Measurements from ENCODE around the gene MAMDC2. TPM values are rescaled to one million over a fixed set of nuclear protein-coding genes. Genes with fewer than 3 reads are reported as not detected.
A peak's percentile ranks its signal among the peaks of the same experiment; 100 is the strongest.

Gene MAMDC2, protein sequence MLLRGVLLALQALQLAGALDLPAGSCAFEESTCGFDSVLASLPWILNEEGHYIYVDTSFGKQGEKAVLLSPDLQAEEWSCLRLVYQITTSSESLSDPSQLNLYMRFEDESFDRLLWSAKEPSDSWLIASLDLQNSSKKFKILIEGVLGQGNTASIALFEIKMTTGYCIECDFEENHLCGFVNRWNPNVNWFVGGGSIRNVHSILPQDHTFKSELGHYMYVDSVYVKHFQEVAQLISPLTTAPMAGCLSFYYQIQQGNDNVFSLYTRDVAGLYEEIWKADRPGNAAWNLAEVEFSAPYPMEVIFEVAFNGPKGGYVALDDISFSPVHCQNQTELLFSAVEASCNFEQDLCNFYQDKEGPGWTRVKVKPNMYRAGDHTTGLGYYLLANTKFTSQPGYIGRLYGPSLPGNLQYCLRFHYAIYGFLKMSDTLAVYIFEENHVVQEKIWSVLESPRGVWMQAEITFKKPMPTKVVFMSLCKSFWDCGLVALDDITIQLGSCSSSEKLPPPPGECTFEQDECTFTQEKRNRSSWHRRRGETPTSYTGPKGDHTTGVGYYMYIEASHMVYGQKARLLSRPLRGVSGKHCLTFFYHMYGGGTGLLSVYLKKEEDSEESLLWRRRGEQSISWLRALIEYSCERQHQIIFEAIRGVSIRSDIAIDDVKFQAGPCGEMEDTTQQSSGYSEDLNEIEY
- polyA plus RNA-seq (2013, experiment 1 of 4), result 16.4 TPM
- polyA plus RNA-seq (2013, experiment 2 of 4), result 21.9 TPM
- 16.1 TPM for polyA plus RNA-seq (2013, experiment 3 of 4)
- 19.5 TPM for polyA plus RNA-seq (2013, experiment 4 of 4)

DNA sequence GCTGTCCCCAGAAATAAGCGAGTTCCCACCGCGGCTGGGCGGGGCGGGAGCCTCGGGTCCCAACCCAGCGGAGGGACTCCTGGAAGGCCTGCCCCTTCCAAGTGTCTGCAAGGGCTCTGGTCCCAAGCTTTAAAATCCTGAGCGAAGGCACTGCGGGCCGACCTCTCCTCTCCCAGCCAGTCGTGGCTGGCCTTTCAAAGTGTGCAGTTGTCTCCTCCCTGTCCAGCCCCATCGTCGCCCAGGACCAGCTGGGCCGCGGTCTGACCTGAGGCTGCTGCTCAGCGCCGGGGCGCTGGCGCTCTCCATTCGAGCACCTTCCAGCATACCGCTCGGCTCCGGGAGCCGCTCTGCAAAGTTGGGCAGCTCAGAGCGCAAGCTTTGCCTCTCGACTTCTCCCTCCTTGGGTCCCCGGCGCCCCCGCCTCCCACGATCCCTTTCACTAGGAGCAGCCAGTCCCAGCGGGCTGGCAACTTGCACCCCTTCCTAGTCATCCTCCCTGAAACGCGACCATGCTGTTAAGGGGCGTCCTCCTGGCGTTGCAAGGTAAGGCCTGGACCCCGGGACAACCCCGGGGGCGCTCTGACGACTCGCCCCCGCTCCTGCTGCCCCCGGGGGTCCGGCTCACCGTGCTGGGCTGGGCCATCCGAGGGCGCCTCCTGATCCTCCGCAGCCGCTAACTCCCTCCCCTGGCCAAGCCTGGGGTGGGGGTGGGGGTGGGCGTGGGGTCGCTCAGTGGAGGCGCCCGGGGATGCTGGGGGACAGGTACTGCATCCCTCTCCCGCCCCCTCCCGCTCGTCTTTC is at the start of gene MAMDC2:
MAMDC2 (plus strand) TSS at position 160 of the 801 bp plus-strand sequence; CDS start at position 510, 350 bp downstream.
- Histone ChIP-seq H3K9me3 (ENCODE audit: control insufficient read depth, low read length) (no peaks in the 10 kb centered on the region), H3K4me3 (ENCODE audit: insufficient read depth, low read depth, low read length) (peak within 1 kb of the TSS; percentile 44), H3K27me3 (ENCODE audit: control insufficient read depth, insufficient read depth, low read length, poor library complexity, severe bottlenecking) (peaks cover 30% of the 10 kb centered on the region), H3K4me1 (ENCODE audit: control insufficient read depth, insufficient read depth, low read length) (peaks cover 13% of the 10 kb centered on the region), H3K36me3 (ENCODE audit: control insufficient read depth, insufficient read depth, low read length) (no peaks in the 10 kb centered on the region), H3K27ac (ENCODE audit: insufficient read depth, low read depth, low read length, poor library complexity, severe bottlenecking) (peak within 1 kb of the TSS; percentile 74)
- WGBS, 2 experiments, result 1% methylated on average over 55 of the region's 55 CpGs

GRCh38 chr9:69995846-69996245 is 47.8 kb upstream of the MAMDC2 start:
- Histone ChIP-seq H3K4me3 (ENCODE audit: insufficient read depth, low read depth, low read length) (no peak overlapping the region), H3K36me3 (ENCODE audit: control insufficient read depth, insufficient read depth, low read length) (no peaks in the 10 kb centered on the region), H3K27me3 (ENCODE audit: control insufficient read depth, insufficient read depth, low read length, poor library complexity, severe bottlenecking) (no peaks in the 10 kb centered on the region), H3K4me1 (ENCODE audit: control insufficient read depth, insufficient read depth, low read length) (no peaks in the 10 kb centered on the region), H3K27ac (ENCODE audit: insufficient read depth, low read depth, low read length, poor library complexity, severe bottlenecking) (no peak overlapping the region), H3K9me3 (ENCODE audit: control insufficient read depth, low read length) (no peaks in the 10 kb centered on the region)
- 95 to 97% methylated on average over 1 of the region's 1 CpG for WGBS, 2 experiments

- Histone ChIP-seq H3K4me1 (ENCODE audit: control insufficient read depth, insufficient read depth, low read length) (no peaks in the 10 kb centered on the region), H3K9me3 (ENCODE audit: control insufficient read depth, low read length) (no peaks in the 10 kb centered on the region), H3K36me3 (ENCODE audit: control insufficient read depth, insufficient read depth, low read length) (no peaks in the 10 kb centered on the region), H3K4me3 (ENCODE audit: insufficient read depth, low read depth, low read length) (no peak overlapping the region), H3K27me3 (ENCODE audit: control insufficient read depth, insufficient read depth, low read length, poor library complexity, severe bottlenecking) (no peaks in the 10 kb centered on the region), H3K27ac (ENCODE audit: insufficient read depth, low read depth, low read length, poor library complexity, severe bottlenecking) (no peak overlapping the region)
- WGBS, 2 experiments, result 95 to 97% methylated on average over 2 of the region's 2 CpGs
Observed at GRCh38 chr9:69996967-69997366, 46.7 kb upstream of the MAMDC2 start.

DNA sequence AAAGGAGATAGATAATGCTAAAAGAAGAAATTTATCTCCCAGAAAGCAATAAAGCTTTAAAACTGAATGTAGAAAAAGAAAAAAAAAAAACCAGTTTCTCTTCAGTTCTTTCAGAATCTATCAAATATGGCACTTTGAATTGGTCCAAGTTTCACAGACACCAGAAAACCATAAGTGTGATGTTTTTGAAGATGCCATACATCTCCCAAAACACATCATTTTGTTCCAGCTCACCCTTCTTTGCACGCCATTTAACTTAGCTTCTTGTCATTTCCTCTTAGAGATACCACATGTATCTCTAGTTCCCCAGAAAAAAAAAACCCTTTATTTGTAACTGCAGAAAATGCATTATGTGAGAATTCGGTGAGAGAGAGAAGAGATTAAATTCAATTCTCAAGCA is 46.1 kb upstream of the MAMDC2 start:
- Histone ChIP-seq H3K27ac (ENCODE audit: insufficient read depth, low read depth, low read length, poor library complexity, severe bottlenecking) (no peak overlapping the region), H3K36me3 (ENCODE audit: control insufficient read depth, insufficient read depth, low read length) (no peaks in the 10 kb centered on the region)

DNA sequence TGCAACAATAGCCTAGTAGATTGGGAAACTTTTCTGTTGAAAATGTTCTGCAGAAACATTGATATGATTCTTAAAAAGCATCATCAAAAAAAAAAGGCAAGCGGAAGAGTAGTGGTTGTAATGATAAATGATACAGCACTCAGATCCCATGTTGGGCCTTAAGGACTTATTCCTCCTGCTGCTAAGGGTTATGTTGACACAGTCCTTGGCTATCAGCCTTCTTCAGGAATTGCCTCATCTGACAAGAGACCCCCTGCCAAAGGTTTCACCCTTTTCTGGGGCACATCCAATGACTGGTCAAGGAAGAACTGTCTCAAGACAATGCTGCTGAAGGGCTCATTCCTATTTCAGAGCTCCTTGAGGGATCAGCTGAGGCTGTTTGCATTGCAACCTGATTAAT is 44.3 kb upstream of the MAMDC2 start:
- no peaks in the 10 kb centered on the region for H3K4me1 ChIP-seq (ENCODE audit: control insufficient read depth, insufficient read depth, low read length)
- no peaks in the 10 kb centered on the region for H3K27me3 ChIP-seq (ENCODE audit: control insufficient read depth, insufficient read depth, low read length, poor library complexity, severe bottlenecking)
- no peak overlapping the region for H3K4me3 ChIP-seq (ENCODE audit: insufficient read depth, low read depth, low read length)
- whole genome bisulfite sequencing, 2 experiments, result 90 to 100% methylated on average over 1 of the region's 1 CpG
- H3K27ac ChIP-seq (ENCODE audit: insufficient read depth, low read depth, low read length, poor library complexity, severe bottlenecking), result no peak overlapping the region
- no peaks in the 10 kb centered on the region for H3K9me3 ChIP-seq (ENCODE audit: control insufficient read depth, low read length)
- no peaks in the 10 kb centered on the region for H3K36me3 ChIP-seq (ENCODE audit: control insufficient read depth, insufficient read depth, low read length)

More for the DNA sequence above, 46.1 kb upstream of the MAMDC2 start:
- H3K4me1 ChIP-seq (ENCODE audit: control insufficient read depth, insufficient read depth, low read length), result no peaks in the 10 kb centered on the region
- no peaks in the 10 kb centered on the region for H3K27me3 ChIP-seq (ENCODE audit: control insufficient read depth, insufficient read depth, low read length, poor library complexity, severe bottlenecking)
- no peak overlapping the region for H3K4me3 ChIP-seq (ENCODE audit: insufficient read depth, low read depth, low read length)
- H3K9me3 ChIP-seq (ENCODE audit: control insufficient read depth, low read length), result no peaks in the 10 kb centered on the region
- 88 to 94% methylated on average over 1 to 2 of the region's 2 CpGs for WGBS, 2 experiments

DNA sequence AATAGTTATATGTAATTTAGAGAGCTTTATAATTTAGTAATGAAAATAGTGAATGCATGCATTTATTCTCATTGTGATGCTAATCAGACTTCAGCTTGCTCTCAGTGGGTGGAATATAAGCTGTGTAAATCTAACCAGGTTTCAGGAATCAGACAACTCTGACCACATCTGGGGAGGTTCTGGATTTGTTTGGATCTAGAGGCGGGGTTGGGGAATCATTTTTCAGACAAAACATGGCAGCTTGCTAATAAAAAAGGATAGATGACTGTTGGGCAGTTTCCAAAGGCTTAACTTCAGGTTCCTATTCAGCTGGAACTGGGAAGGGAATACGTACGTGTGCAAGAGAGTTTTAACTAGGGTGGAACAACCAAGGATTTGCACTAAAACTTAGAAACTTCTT is 43.2 kb upstream of the MAMDC2 start:
- H3K9me3 ChIP-seq (ENCODE audit: control insufficient read depth, low read length), result no peaks in the 10 kb centered on the region
- WGBS, 2 experiments, result 90 to 94% methylated on average over 3 of the region's 3 CpGs
- H3K36me3 ChIP-seq (ENCODE audit: control insufficient read depth, insufficient read depth, low read length), result no peaks in the 10 kb centered on the region
- no peak overlapping the region for H3K4me3 ChIP-seq (ENCODE audit: insufficient read depth, low read depth, low read length)
- no peak overlapping the region for H3K27ac ChIP-seq (ENCODE audit: insufficient read depth, low read depth, low read length, poor library complexity, severe bottlenecking)
- no peaks in the 10 kb centered on the region for H3K4me1 ChIP-seq (ENCODE audit: control insufficient read depth, insufficient read depth, low read length)
- no peaks in the 10 kb centered on the region for H3K27me3 ChIP-seq (ENCODE audit: control insufficient read depth, insufficient read depth, low read length, poor library complexity, severe bottlenecking)

GRCh38 chr9:70003901-70004714 is 39.5 kb upstream of the MAMDC2 start:
- Histone ChIP-seq H3K9me3 (ENCODE audit: control insufficient read depth, low read length) (no peaks in the 10 kb centered on the region), H3K27ac (ENCODE audit: insufficient read depth, low read depth, low read length, poor library complexity, severe bottlenecking) (no peak overlapping the region), H3K4me1 (ENCODE audit: control insufficient read depth, insufficient read depth, low read length) (no peaks in the 10 kb centered on the region), H3K27me3 (ENCODE audit: control insufficient read depth, insufficient read depth, low read length, poor library complexity, severe bottlenecking) (no peaks in the 10 kb centered on the region), H3K36me3 (ENCODE audit: control insufficient read depth, insufficient read depth, low read length) (no peaks in the 10 kb centered on the region), H3K4me3 (ENCODE audit: insufficient read depth, low read depth, low read length) (no peak overlapping the region)
- WGBS, 2 experiments, result 75 to 94% methylated on average over 1 to 2 of the region's 2 CpGs

DNA sequence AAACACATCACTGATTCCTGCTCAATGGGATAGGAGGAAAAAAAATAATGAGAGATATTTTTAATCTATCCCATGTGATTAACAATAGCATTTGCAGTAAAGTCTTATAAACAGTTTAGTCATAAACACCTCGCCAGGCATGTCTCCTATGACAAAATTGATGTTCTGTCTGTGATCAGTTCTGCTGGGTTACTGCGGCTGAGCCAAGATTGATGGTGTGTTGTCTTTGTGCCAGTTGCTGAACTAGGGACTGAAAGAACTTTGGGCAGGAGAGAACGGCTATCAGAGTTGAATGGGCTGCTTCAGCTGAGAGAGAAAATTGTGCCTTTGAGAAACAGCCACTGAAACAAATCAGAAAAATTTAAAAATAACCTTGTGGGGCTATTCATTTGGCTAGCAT is 37.3 kb upstream of the MAMDC2 start:
- H3K27me3 ChIP-seq (ENCODE audit: control insufficient read depth, insufficient read depth, low read length, poor library complexity, severe bottlenecking), result no peaks in the 10 kb centered on the region
- no peak overlapping the region for H3K4me3 ChIP-seq (ENCODE audit: insufficient read depth, low read depth, low read length)
- no peaks in the 10 kb centered on the region for H3K36me3 ChIP-seq (ENCODE audit: control insufficient read depth, insufficient read depth, low read length)
- no peaks in the 10 kb centered on the region for H3K9me3 ChIP-seq (ENCODE audit: control insufficient read depth, low read length)
- H3K4me1 ChIP-seq (ENCODE audit: control insufficient read depth, insufficient read depth, low read length), result no peaks in the 10 kb centered on the region
- H3K27ac ChIP-seq (ENCODE audit: insufficient read depth, low read depth, low read length, poor library complexity, severe bottlenecking), result no peak overlapping the region
- WGBS, 2 experiments, result 89 to 90% methylated on average over 3 of the region's 3 CpGs

- no peak overlapping the region for H3K4me3 ChIP-seq (ENCODE audit: insufficient read depth, low read depth, low read length)
- no peak overlapping the region for H3K27ac ChIP-seq (ENCODE audit: insufficient read depth, low read depth, low read length, poor library complexity, severe bottlenecking)
- 84 to 85% methylated on average over 2 of the region's 2 CpGs for WGBS, 2 experiments
- H3K9me3 ChIP-seq (ENCODE audit: control insufficient read depth, low read length), result no peaks in the 10 kb centered on the region
- peaks cover 3% of the 10 kb centered on the region for H3K4me1 ChIP-seq (ENCODE audit: control insufficient read depth, insufficient read depth, low read length)
- no peaks in the 10 kb centered on the region for H3K36me3 ChIP-seq (ENCODE audit: control insufficient read depth, insufficient read depth, low read length)
- H3K27me3 ChIP-seq (ENCODE audit: control insufficient read depth, insufficient read depth, low read length, poor library complexity, severe bottlenecking), result no peaks in the 10 kb centered on the region
Observed at GRCh38 chr9:70007831-70008230, 35.8 kb upstream of the MAMDC2 start.
